GM21360 (cell line): Measurements from ENCODE around the gene TGFBR1.

Source experiments
- ATAC-seq: cut with Tn5 transposase; IDR thresholded peaks from one replicate; pipeline ENCODE4 v1.9.1; 2021; ENCODE audit warnings: mild to moderate bottlenecking, moderate library complexity; ENCODE audit not compliant: unreplicated experiment

The TGFBR1 gene

GRCh38 chr9:99130069-99130468 lies 25.2 kb downstream of the TGFBR1 start:
- ATAC-seq = peak; percentile 56

GRCh38 chr9:99133145-99133544 lies 28.2 kb downstream of the TGFBR1 start:
- no peak for ATAC-seq

- ATAC-seq = no peak
Observed at GRCh38 chr9:99134893-99135341, 30.0 kb downstream of the TGFBR1 start.

- ATAC-seq = peak; percentile 37
Observed at GRCh38 chr9:99135456-99135855, 30.5 kb downstream of the TGFBR1 start.

- ATAC-seq = no peak
Observed at GRCh38 chr9:99137225-99137624, 32.3 kb downstream of the TGFBR1 start.

GRCh38 chr9:99137891-99138290 lies 33.0 kb downstream of the TGFBR1 start:
- ATAC-seq = no peak

GRCh38 chr9:99138424-99139284 lies 33.7 kb downstream of the TGFBR1 start:
- no peak for ATAC-seq

- ATAC-seq = no peak
Observed at GRCh38 chr9:99139868-99140267, 35.0 kb downstream of the TGFBR1 start.

GRCh38 chr9:99140685-99141314 lies 35.9 kb downstream of the TGFBR1 start:
- no peak for ATAC-seq

- no peak for ATAC-seq
Observed at GRCh38 chr9:99141849-99142248, 36.9 kb downstream of the TGFBR1 start.

- ATAC-seq = no peak
Observed at GRCh38 chr9:99142275-99142674, 37.4 kb downstream of the TGFBR1 start.

GRCh38 chr9:99143655-99144054 lies 38.7 kb downstream of the TGFBR1 start:
- no peak for ATAC-seq

GRCh38 chr9:99144966-99145365 lies 40.1 kb downstream of the TGFBR1 start:
- ATAC-seq = no peak

- no peak for ATAC-seq
Observed at GRCh38 chr9:99146574-99146973, 41.7 kb downstream of the TGFBR1 start.

- ATAC-seq = no peak
Observed at GRCh38 chr9:99147177-99147576, 42.3 kb downstream of the TGFBR1 start.

- no peak for ATAC-seq
Observed at GRCh38 chr9:99150451-99151171, 45.7 kb downstream of the TGFBR1 start.

- ATAC-seq = no peak
Observed at GRCh38 chr9:99154356-99154755, 49.4 kb downstream of the TGFBR1 start.

GRCh38 chr9:99155736-99156135 lies 50.8 kb downstream of the TGFBR1 start:
- no peak for ATAC-seq

- ATAC-seq = no peak
Observed at GRCh38 chr9:99158629-99159028, 53.7 kb downstream of the TGFBR1 start.

- ATAC-seq = no peak
Observed at GRCh38 chr9:99160173-99160572, 55.3 kb downstream of the TGFBR1 start.

GRCh38 chr9:99162759-99163364 lies 57.9 kb downstream of the TGFBR1 start:
- no peak for ATAC-seq
